ENCODE data around the gene CMTM2.

DNA sequence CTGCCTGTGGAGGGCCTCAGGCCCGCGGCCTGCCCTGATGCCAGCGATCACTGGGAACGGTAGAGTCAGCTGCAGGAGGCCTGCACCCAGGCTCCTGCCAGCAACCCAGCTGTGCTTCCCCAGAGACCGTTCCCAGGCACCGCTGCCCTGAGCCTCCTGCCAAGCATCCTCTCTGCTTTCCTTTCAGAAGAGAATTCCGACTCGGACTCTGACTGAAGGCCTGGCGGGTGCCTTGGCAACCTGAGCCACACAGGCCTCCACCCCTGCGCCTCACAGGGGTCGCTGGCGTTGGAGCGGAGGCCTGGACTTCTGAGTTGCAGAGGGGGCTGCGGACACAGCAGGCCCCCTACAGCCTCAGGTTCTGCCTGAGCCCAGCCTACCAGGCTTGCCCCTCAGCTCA is 33.2 kb downstream of the CMTM2 start:
- TF ChIP-seq CTCF (IDR thresholded peaks at IDR 0.05) (no peak), POLR2A (IDR thresholded peaks at IDR 0.05) (no peak), POLR2AphosphoS5 (IDR thresholded peaks at IDR 0.05; ENCODE audit: insufficient read depth in 1 of 2, low read depth in 1 of 2) (no peak)
